ENCODE measurements around the gene GPR84.

The GPR84 gene

GRCh38 chr12:54321363-54321762, 42.9 kb downstream of the GPR84 start:
- DNase-seq, result no peak

All from suppressor macrophage treated with lipopolysaccharide for 4 hours (primary cell).